HepG2 (cell line): ENCODE measurements around the gene RPGR.

ENCODE experiments used
- MAZ ChIP-seq, 2 experiments: sonication (generic) in 1 of 2; formaldehyde crosslinking in 1 of 2; IDR thresholded peaks; 2 replicates each; pipeline versions ENCODE4 v1.5.0 to v1.6.1; 2012 to 2020; ENCODE audit warnings: low read depth in 2 of 2, mild to moderate bottlenecking in 2 of 2, borderline replicate concordance in 1 of 2, improper control_type of control experiment in 1 of 2, low read length in 1 of 2, missing genetic modification reagents in 1 of 2, moderate library complexity in 1 of 2
- POLR2A ChIP-seq, 2 experiments: IDR thresholded peaks; 2 replicates each; pipeline ENCODE4 v1.6.1; 2011; ENCODE audit warnings: low read depth in 2 of 2, low read length in 2 of 2, mild to moderate bottlenecking in 1 of 2, moderate library complexity in 1 of 2; ENCODE audit not compliant: insufficient read depth in 1 of 2
- SIN3A ChIP-seq: IDR thresholded peaks from 2 replicates; pipeline ENCODE4 v1.6.1; 2011; ENCODE audit warnings: low read depth, mild to moderate bottlenecking, control low read depth, low read length, borderline replicate concordance
- TBP ChIP-seq: sonication (generic); formaldehyde crosslinking; IDR thresholded peaks from 2 replicates; pipeline ENCODE4 v1.5.0; 2020; ENCODE audit warnings: missing genetic modification reagents
- TGIF2 ChIP-seq: IDR thresholded peaks from 2 replicates; pipeline ENCODE4 v1.6.1; 2016; ENCODE audit warnings: control low read depth, missing compliant biosample characterization

DNA sequence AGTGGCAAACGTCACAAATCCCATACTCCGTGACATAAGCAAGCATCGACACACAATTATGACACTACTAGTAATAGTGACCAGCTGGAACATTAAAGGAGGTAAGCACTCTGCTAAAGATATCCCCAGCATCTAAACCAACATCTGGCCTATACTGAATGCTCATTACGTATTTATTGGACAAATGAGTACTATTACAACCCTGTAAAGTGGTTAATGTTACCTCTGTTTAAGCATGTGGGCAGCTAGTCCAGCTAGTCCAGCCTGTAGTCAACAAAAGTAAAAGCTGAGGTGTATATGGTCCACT is 419 bp upstream of the RPGR start:
- TF ChIP-seq POLR2A (IDR thresholded peaks at IDR 0.05; ENCODE audit: insufficient read depth in 1 of 2, low read depth in 2 of 2, low read length in 2 of 2) = no peak
- TF ChIP-seq TBP (CRISPR knock-in tag) = no peak
- TF ChIP-seq TGIF2 (CRISPR knock-in tag) = no peak
- TF ChIP-seq MAZ (IDR thresholded peaks at IDR 0.05; ENCODE audit: borderline replicate concordance, low read depth, low read length) = no peak
- TF ChIP-seq MAZ (CRISPR knock-in tag; IDR thresholded peaks at IDR 0.05; ENCODE audit: low read depth) = no peak
- TF ChIP-seq SIN3A = no peak
